COLO668 (cell line): ENCODE results near the gene SPTBN4.
"Not testable (repeated sequence)": the region's sequence is repeated elsewhere in the genome, so short reads cannot be mapped to it uniquely, and the experiment has no call there.

Experiments
- DNase-seq: peaks from one replicate; lab custom pipeline; 2025; ENCODE audit not compliant: unreplicated experiment; lab: John Stamatoyannopoulos, UW

SPTBN4 gene

DNA sequence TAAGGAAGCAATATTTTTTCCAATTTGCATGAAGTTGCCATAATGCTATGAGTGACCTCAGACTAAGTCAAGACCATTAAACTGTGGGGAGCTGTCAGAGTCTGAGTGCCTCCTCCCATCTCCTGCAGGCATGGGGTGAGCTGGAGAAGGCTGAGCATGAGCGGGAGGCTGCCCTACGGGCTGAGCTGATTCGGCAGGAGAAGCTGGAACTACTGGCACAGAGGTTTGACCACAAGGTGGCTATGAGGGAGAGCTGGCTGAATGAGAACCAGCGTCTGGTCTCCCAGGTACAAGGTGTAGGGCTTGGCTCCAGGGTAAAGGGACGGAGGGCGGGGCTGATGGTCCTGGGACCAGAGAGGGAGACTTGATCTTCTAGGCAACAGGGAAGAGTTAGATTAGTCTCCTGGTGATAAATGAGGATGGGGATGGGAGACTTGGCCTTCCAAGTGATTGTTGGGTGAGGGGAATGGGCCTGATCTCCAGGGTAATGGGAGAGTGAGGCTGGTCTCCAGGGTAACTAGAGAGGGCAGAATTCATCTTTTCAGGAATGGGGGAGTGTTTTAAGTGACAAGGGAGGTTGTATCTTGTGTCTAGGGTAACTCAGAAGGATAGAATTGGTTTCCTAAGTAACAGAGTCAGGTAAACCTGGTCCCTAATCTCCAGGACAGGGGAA lies 36.0 kb downstream of the SPTBN4 start:
- DNase-seq: no peak

GRCh38 chr19:40503320-40503695 lies 36.5 kb downstream of the SPTBN4 start:
- DNase-seq: no peak

- no peak for DNase-seq
Measured at GRCh38 chr19:40506099-40506498, 39.3 kb downstream of the SPTBN4 start.

- DNase-seq: no peak
Measured at GRCh38 chr19:40507892-40508291, 41.1 kb downstream of the SPTBN4 start.

DNA sequence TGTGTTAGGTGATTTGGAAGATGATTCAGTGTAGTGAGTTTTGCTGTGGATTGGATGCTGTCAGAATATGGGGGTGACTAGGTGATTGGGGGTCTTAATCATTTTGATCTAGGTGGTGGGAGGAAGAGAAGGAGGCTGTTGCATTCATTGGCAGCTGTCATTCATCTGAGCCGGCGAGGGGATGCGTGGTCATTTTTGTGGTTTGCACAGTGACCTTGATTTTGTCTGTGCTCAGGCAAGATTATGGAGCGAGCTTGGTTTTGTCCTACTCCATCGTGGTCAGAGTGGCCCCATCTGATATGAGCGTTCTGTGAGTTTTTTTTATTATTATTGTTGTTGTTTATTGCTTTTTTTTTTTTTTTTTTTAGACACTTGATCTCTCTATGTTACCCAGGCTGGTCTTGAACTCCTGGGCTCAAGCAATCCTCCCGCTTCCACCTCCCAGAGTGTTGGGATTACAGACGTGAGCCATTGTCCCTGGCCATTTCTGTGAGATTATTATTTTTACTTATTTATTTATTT lies 42.0 kb downstream of the SPTBN4 start:
- no peak for DNase-seq

- DNase-seq: no peak
Measured at GRCh38 chr19:40510526-40511115, 43.8 kb downstream of the SPTBN4 start.

GRCh38 chr19:40511487-40511886 lies 44.7 kb downstream of the SPTBN4 start:
- no peak for DNase-seq

DNA sequence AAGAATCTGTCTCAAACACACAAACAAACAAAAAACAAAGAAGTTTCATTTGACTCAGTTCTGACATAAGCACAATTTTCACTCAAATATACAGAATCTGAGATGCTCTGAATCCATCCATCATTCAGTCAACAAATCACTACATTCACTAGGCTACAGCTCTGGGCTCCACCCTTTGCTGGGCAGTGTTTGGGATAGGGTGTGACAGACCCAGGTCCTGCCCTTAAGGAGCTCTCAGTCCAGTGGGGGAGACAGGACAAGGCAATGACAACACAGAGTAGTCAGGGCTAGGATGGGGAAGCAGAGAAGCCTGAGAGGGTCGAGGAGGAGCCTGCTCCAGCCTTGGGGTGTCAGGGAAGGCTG lies 45.3 kb downstream of the SPTBN4 start:
- DNase-seq: no peak

- DNase-seq: peak; percentile 47
Measured at GRCh38 chr19:40512473-40513344, 45.9 kb downstream of the SPTBN4 start.

- DNase-seq: no peak
Measured at GRCh38 chr19:40513345-40513678, 46.5 kb downstream of the SPTBN4 start.

- DNase-seq: no peak
Measured at GRCh38 chr19:40513741-40514315, 47.0 kb downstream of the SPTBN4 start.

DNA sequence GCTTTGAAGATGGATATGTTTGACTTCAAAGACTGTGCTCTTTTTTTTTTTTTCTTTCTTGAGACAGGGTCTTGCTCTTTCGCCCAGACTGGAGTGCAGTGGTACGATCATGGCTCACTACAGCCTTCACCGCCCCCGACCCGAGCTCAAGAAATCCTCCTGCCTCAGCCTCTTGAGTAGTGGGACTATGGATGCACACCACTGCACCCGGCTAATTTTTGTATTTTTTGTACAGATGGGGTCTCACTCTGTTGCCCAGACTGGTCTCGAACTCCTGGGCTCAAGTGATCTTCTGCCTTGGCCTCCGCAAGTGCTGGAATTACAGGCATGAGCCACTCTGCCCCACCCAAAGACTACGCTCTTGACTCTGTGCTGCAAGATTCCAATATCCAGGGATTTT lies 50.4 kb downstream of the SPTBN4 start:
- no peak for DNase-seq

GRCh38 chr19:40519352-40520322 lies 52.8 kb downstream of the SPTBN4 start:
- peak; percentile 7 for DNase-seq

DNA sequence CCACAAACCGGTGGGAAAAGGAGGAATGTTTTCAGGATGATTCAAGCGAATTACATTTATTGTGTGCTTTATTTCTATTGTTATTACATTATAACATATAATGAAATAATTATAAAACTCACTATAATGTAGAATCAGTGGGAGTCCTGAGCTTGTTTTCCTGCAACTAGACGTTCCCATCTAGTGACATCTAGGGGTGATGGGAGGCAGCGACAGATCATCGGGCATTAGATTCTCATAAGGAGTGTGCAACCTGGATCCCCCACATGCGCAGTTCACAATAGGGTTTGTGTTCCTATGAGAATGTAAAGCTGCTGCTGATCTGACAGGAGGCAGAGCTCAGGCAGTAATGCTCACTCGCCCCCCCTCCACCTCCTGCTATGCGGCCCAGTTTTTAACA lies 54.5 kb downstream of the SPTBN4 start:
- peak; percentile 10 for DNase-seq

- not testable (repeated sequence) for DNase-seq
Measured at GRCh38 chr19:40521900-40522299, 55.1 kb downstream of the SPTBN4 start.

DNA sequence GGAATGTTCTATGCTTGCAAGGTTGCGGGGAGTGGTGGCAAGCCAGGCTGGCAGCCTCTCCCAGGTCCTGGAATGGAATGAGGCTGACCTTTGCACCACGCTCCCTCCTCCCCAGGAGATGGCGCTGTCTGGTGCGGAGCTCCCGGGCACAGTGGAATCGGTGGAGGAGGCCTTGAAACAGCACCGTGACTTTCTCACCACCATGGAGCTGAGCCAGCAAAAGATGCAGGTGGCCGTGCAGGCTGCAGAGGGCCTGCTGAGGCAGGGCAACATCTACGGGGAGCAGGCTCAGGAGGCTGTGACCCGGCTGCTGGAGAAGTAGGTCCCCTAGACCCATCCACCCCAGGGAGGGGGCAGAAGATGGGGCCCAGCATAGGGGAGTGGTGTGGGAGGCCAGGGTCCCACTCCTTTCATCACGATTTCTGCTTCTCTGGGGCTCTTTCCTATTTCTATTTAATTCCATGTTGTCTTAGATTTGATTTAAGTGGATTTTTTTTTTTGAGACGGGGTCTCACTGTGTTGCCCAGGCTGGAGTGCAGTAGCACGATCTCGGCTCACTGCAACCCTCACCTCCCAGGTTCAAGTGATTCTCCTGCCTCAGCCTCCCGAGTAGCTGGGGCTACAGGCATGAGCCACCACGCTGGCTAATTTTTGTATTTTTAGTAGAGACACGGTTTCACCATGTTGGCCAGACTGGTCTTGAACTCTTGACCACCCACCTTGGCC lies 56.7 kb downstream of the SPTBN4 start:
- DNase-seq: peak; percentile 45

DNA sequence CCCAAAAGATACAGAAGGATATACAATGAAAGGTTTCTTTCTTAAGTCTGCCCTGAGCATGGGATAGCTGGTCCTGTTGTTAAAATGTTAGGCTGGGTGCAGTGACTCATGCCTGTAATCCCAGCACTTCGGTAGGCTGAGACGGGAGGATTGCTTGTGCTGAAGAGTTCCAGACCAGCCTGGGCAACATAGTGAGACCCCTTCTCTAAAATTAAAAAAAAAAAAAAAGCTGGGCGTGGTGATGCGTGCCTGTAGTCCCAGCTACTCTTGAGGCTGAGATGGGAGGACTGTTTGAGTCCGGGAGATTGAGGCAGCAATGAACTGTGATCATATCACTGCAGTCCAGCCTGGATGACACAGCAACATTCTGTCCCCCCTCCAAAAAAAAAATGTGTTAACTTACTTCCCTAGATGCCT lies 57.3 kb downstream of the SPTBN4 start:
- no peak for DNase-seq

DNA sequence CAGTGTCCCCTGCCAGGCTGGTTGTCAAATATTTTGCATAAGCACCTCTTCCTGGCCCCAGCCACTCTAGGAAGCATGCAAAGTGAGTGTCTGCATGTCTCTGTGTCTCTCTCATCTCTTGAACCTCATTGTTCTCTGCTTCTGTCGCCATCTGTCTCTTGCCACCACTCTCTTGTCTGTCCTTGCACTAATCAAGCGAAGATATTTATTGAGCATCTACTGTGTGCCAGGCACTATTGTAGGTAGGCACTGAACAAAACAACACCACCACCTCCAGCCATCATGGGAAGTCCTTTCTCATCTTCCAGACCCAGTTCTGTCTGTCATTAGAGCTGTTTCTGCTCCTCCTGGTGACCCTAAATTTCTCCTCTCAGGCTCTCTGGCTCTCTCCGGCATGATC lies 57.9 kb downstream of the SPTBN4 start:
- no peak for DNase-seq

GRCh38 chr19:40525234-40526051 lies 58.6 kb downstream of the SPTBN4 start:
- no peak for DNase-seq
